Inflammatory macrophage treated with lipopolysaccharide for 4 hours (primary cell): ENCODE measurements around the gene WDR41.
"Not testable (repeated sequence)": the region's sequence is repeated elsewhere in the genome, so short reads cannot be mapped to it uniquely, and the experiment has no call there.

Source experiments
- DNase-seq: peaks from one replicate; pipeline ENCODE4 v3.0.0-alpha.2; 2020

WDR41 gene, protein sequence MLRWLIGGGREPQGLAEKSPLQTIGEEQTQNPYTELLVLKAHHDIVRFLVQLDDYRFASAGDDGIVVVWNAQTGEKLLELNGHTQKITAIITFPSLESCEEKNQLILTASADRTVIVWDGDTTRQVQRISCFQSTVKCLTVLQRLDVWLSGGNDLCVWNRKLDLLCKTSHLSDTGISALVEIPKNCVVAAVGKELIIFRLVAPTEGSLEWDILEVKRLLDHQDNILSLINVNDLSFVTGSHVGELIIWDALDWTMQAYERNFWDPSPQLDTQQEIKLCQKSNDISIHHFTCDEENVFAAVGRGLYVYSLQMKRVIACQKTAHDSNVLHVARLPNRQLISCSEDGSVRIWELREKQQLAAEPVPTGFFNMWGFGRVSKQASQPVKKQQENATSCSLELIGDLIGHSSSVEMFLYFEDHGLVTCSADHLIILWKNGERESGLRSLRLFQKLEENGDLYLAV

DNA sequence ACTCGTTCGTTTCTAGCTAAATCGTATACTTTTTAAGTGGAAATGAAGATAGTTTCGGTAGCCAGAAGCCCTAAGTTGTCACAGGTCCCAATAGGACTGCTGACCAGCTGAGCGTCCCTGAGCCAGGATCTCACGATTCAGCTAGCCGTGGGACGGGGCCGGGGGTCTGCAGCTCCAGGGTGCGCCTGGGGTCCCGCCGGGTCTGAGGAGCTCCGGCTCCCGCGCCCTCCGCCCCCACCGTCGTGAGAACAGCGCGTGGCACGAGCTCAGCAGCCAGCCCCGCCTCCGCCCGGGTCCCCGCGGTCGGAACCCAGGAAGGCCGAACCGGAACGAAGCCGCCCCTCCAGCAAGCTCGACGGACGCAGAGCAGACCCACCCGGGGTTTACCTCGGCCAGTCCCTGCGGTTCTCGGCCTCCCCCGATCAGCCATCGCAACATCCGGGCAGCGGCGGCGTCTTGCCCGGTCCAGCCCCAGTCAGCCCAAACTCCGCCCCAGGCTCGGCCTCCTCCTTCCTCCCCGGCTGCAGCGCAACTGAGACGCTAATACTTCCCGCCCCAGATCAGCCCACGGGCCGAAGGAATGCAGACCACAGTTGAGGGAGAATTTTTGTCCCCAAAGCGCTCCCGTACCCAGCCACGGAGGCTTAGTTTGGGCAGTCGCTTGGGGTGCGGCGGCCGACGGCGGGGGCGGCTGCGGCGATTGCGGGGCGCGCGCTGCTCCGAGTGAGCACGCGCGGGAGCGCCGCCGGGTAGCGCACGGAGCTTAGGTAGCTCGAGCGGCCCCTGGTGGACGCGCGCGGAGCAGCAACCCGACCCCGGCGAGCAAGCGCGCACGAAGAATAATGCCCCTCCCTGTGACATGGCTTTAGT lies at the start of gene WDR41:
Gene WDR41, minus strand, starts transcription at position 534 of the 870 bp plus-strand sequence. Its CDS starts 96 bp downstream, at position 438.
- peak; percentile 96 for DNase-seq

- DNase-seq, result no peak
These were observed 39.2 kb upstream of the WDR41 start for GRCh38 chr5:77531297-77531696.

DNA sequence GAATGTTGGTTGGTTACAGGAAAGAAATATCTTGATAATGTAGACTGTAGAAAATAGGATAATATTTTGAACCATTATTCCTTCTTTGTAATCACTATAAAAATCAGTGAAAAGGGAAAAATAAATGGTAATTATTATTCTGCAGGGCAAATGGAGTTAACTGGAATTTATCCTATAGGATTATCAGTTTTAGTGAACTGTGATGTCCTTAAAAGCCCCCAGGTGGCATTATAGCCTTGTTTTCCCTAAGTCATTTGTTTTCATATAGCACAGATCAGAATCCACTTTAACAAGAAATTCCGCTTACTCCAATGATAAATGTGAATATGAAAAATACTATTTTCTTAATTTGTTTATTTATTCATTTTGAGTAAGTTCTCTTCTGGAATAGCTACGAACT lies 26.2 kb upstream of the WDR41 start:
- DNase-seq, result no peak

DNA sequence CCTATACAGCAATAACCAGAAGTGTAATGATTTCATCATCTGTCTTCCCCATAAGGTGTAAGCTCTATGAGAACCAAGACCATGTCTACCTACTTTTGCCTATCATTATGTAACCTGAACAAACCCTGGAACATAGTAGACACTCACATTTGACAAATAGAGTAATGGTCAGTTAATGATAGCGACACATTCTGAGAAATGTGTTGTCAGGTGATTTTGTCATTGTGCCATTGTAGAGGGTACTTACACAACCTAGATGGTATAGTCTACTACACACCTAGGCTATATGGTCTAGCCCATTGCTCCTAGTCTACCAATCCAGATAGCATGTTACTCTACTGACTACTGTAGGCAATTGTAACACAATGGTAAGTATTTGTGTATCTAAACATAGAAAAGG lies 22.3 kb upstream of the WDR41 start:
- DNase-seq, result no peak

- no peak for DNase-seq
These were observed 21.2 kb upstream of the WDR41 start for GRCh38 chr5:77513321-77513720.

GRCh38 chr5:77501132-77501531 lies 9.0 kb upstream of the WDR41 start:
- DNase-seq, result not testable (repeated sequence)

DNA sequence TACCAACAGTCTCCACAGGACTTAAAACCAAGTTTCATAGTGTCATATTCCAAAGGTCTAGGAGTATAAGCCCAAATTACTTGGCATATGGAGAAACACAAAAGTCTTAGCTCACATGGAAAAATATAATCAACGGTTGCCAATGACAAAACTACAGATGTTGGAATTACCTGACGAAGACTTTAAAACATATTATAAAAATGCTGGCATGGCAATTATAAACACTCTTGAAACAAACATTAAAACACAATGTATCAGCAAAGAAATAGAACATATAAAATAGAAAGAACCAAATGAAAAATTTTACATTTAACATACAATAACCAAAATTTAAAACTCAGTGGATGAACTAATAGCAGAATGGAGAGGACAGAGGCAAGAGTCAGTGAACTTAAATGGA lies 7.9 kb upstream of the WDR41 start:
- DNase-seq, result no peak

DNA sequence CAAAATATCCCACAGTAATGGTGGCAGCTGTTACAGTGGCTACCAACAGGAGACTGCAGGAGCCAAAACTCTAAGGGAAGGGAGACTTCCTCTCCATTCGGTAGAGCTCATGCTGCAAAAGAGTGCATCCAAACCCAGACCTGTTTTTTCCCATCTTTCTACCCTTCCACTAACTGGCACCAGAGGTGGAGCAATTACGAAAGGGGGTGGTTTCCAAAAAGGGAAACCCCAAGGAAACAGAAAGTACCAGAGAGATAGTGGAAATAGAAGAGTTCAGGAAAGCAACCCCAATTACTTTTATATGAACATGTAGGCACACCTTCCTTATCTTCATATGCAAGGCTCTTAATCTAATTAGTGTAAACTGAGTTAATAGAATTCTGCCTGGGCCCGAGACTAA lies 7.3 kb upstream of the WDR41 start:
- peak; percentile 39 for DNase-seq

DNA sequence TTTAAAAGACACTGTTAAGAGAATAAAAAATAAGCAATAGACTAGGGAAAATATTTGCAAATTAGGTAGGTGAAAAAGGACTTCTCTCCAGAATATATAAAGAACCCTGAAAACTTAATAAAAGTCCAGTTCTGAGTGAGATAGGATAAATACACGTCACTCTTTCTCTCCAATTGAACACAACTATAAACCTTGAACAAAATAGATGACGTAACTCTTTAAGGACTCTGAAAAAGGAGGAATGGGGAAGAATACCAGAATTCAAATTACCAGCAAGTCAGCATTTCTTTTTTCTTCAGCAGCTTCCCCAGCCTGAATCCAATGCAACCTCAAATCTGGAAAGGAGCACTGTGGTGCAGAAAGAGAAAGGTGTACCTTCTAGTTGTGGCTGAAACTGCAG lies 6.8 kb upstream of the WDR41 start:
- no peak for DNase-seq

GRCh38 chr5:77494935-77495334 lies 2.8 kb upstream of the WDR41 start:
- peak; percentile 17 for DNase-seq

DNA sequence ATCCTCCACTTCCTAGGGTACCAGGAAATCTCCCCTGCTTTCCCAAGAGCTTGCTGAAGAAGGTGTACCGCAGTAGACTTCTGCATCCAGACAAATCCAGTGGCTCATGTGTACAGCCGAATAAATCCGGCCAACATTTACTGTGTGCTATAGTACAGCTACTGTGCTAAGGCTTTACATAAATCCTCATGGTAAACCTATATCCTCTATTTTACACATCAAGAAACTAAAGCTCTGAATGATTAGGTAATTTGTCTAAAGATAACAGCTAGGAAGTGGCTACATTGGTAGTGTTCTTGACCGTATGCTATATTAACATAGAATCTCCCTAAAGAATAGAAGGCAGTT lies 511 bp upstream of the WDR41 start:
- no peak for DNase-seq

DNA sequence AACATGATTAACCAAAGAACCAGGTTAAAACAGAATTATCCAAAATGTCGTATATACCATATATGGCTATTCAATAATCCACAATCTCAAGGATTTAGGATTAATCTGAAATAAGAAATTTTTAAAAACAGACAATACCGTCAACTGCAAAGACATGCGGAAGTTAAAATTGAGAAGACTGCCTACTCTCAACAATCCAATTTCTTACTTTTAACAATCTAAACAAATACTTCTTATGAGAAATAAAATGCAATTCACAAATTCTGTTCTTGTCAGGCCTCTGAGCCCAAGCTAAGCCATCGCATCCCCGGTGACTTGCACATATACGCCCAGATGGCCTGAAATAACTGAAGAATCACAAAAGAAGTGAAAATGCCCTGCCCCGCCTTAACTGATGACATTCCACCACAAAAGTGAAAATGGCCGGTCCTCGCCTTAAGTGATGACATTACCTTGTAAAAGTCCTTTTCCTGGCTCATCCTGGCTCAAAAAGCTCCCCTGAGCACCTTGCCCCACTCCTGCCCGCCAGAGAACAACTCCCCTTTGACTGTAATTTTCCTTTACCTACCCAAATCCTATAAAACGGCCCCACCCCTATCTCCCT lies 1.3 kb downstream of the WDR41 start:
- peak; percentile 45 for DNase-seq

DNA sequence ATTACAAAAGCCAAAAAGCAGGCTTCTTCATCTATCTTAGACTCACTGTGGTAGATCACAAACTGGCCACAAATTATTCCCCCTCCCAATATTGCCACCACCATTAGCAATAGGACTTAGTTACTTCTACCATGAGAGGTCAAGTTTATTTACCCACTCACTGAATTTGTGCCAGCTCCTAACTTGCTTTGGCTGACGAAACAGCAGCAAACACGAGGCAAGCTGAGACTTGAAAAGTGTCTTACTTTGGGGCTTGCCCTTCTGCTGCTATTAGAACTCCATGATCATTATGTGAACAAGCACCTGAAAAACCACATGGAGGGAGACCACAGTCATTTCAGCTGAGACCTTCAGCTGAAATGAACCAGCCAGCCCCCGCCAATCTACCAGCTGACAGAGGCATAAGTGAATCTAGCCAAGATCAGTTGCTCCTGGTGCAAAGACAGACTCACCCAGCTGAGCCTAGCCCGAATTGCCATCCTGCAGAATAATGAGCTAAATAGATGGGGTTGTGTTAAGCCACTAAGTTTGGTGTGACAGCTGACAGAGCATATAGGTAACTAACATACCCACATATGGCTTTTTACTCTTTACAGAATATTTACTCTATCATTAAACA lies 5.7 kb downstream of the WDR41 start:
- DNase-seq, result no peak

DNA sequence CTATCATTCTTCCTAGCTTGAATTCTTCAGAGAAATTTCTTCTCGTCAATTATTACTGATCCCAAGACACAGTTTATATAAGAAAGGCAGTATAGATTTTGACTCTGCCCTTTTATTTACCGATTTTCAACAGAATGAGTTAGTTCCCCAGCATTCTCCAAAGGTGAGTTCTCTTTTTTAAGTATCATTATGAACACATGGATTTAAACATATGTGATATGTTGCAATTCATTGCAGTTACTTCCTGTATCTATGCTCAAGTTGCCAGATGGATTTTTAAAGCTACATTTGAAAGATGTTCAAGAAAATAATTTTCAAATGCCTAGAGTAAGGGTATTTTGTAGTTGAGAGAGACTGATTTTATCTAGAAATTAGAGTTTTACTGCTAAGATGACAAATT lies 8.4 kb downstream of the WDR41 start:
- peak; percentile 79 for DNase-seq

GRCh38 chr5:77475041-77475440 lies 17.1 kb downstream of the WDR41 start:
- not testable (repeated sequence) for DNase-seq

DNA sequence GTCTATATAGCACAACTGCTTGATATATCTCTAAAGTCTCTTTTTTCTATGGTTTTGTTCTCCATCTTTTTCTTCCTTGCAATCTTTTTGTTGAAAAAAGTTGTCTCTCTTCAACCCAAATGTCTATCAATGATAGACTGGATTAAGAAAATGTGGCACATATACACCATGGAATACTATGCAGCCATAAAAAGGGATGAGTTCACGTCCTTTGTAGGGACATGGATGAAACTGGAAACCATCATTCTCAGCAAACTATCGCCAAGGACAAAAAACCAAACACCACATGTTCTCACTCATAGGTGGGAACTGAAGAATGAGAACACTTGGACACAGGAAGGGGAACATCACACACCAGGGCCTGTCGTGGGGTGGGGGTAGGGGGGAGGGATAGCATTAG lies 23.2 kb downstream of the WDR41 start:
- not testable (repeated sequence) for DNase-seq

- DNase-seq, result peak; percentile 31
These were observed 28.2 kb downstream of the WDR41 start for GRCh38 chr5:77463905-77464304.

GRCh38 chr5:77461287-77461686 lies 30.8 kb downstream of the WDR41 start:
- no peak for DNase-seq

GRCh38 chr5:77454123-77454522 lies 38.0 kb downstream of the WDR41 start:
- no peak for DNase-seq

DNA sequence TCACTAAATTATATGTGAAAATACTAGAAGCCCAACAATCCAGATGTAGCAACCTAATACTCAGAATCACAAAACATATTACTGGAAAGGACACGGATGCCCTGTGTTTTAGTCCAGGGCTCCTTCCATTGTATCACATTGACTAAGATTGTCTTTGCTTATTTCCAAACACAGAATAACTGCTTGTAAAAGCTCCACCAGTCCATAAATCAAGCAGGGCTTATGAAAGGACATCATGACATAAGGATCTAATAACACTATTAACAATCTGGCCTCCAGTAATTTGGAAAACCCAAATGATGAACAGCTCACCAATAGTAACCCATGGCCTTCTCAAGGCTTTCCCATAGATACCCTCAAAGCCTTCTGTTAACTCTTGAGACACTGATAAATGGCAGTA lies 39.8 kb downstream of the WDR41 start:
- DNase-seq, result no peak

- DNase-seq, result peak; percentile 68
These were observed 42.1 kb downstream of the WDR41 start for GRCh38 chr5:77449981-77450380.

DNA sequence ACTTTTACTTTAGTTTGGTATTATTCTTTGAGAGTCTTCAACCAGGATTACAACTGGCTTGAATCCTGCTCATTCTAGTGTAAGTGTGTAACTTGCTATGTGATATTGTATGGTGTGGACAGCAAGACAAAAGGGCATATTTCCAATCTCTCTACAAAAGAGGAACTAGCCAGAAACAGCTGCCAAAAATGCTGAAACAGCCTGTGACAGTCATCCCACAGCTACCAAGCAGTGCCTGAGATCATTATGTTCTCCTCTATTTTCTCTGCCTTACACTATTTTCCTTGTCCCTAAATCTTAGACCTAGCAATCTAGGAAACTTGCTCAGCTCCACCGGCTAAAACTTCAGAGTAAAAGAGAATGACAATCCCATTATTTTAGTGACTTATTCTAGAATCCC lies 42.8 kb downstream of the WDR41 start:
- peak; percentile 68 for DNase-seq

- DNase-seq, result no peak
These were observed 43.3 kb downstream of the WDR41 start for GRCh38 chr5:77448831-77449230.
